PC-9 (cell line): ENCODE data around the gene GNG7. TPM values are rescaled to one million over a fixed set of nuclear protein-coding genes. Genes with fewer than 3 reads are reported as not detected.
A peak's percentile ranks its signal among the peaks of the same experiment; 100 is the strongest.

ENCODE experiments used
- BruUV-seq: library from RNA; stranded (reverse); fragments of 400-500 nt; replicated peaks from 2 replicates; lab custom pipeline; 2021; lab: Mats Ljungman, UMichigan
- CTCF ChIA-PET: fragments of 300-600 bp; sonication (Branson Sonifier 250); formaldehyde crosslinking; loops from one replicate; lab custom pipeline; 2022; ENCODE audit warnings: antibody characterized with exemption; lab: Charles Lee
- POLR2A ChIA-PET: fragments of 300-600 bp; sonication (Branson Sonifier 250); formaldehyde crosslinking; loops from one replicate; lab custom pipeline; 2022; ENCODE audit warnings: antibody characterized with exemption; ENCODE audit not compliant: unreplicated experiment; lab: Charles Lee
- DNase-seq, 2 experiments: peaks; one replicate each; pipeline versions ENCODE4 v3.0.0 to v3.0.0-alpha.2; 2015 to 2022; ENCODE audit warnings: mixed read lengths in 1 of 2
- H2AFZ ChIP-seq: fragments of 200-600 bp; sonication (generic); 2 replicates; pipeline ENCODE4 v1.8.1; 2017; ENCODE audit warnings: antibody characterized with exemption
- H3F3A ChIP-seq: fragments of 200-600 bp; sonication (generic); 2 replicates; pipeline ENCODE4 v1.8.1; 2017; ENCODE audit warnings: antibody characterized with exemption, mild to moderate bottlenecking, low read depth; ENCODE audit not compliant: insufficient read depth
- H3K27ac ChIP-seq: fragments of 200-600 bp; sonication (generic); 2 replicates; pipeline ENCODE4 v1.6.1; 2016; ENCODE audit warnings: mixed run types
- H3K27me3 ChIP-seq: fragments of 200-600 bp; sonication (generic); 2 replicates; pipeline ENCODE4 v1.6.1; 2016; ENCODE audit warnings: low read depth, mixed run types; ENCODE audit not compliant: insufficient read depth
- H3K36me3 ChIP-seq: fragments of 200-600 bp; sonication (generic); 2 replicates; pipeline ENCODE4 v1.6.1; 2016; ENCODE audit warnings: low read depth, mixed run types
- H3K4me1 ChIP-seq: fragments of 200-600 bp; sonication (generic); replicated peaks from 2 replicates; pipeline ENCODE4 v1.6.1; 2016; ENCODE audit warnings: mixed run types; ENCODE audit not compliant: insufficient read depth
- H3K4me2 ChIP-seq: fragments of 200-600 bp; sonication (generic); 2 replicates; pipeline ENCODE4 v1.6.1; 2017; ENCODE audit warnings: mixed run types
- H3K4me3 ChIP-seq: fragments of 200-600 bp; sonication (generic); 2 replicates; pipeline ENCODE4 v1.6.1; 2016; ENCODE audit warnings: mixed run types
- H3K79me2 ChIP-seq: fragments of 200-600 bp; sonication (generic); 2 replicates; pipeline ENCODE4 v1.6.1; 2017; ENCODE audit warnings: low read depth, mixed run types
- H3K9me2 ChIP-seq: fragments of 200-600 bp; sonication (generic); 2 replicates; pipeline ENCODE4 v1.8.1; 2017; ENCODE audit warnings: mild to moderate bottlenecking; ENCODE audit not compliant: insufficient read depth
- H3K9me3 ChIP-seq: fragments of 200-600 bp; sonication (generic); 2 replicates; pipeline ENCODE4 v1.8.1; 2016; ENCODE audit warnings: low read depth; ENCODE audit not compliant: insufficient read depth
- H4K20me1 ChIP-seq: fragments of 200-600 bp; sonication (generic); 2 replicates; pipeline ENCODE4 v1.8.1; 2017; ENCODE audit not compliant: insufficient read depth
- CTCF ChIP-seq: fragments of 200-600 bp; sonication (generic); conservative IDR thresholded peaks from 2 replicates; pipeline ENCODE4 v1.6.1; 2017; ENCODE audit warnings: mixed run types, antibody characterized with exemption, mild to moderate bottlenecking, moderate library complexity
- EZH2 ChIP-seq: fragments of 200-600 bp; sonication (generic); IDR thresholded peaks from 2 replicates; pipeline ENCODE4 v1.8.0; 2017; ENCODE audit warnings: antibody characterized with exemption, low read depth
- intact Hi-C: fragments of 100-400 bp; cut with micrococcal nuclease; formaldehyde crosslinking; loops from one replicate; pipeline ENCODE4 v1.10.0; 2022; ENCODE audit not compliant: unreplicated experiment
- total RNA-seq: library from RNA; stranded (reverse); gene quantifications from 2 replicates; pipeline ENCODE4 v1.2.3, GENCODE V29; 2021

The GNG7 gene
- total RNA-seq, 1 experiment from 2014 or later = 2.8 TPM

DNA sequence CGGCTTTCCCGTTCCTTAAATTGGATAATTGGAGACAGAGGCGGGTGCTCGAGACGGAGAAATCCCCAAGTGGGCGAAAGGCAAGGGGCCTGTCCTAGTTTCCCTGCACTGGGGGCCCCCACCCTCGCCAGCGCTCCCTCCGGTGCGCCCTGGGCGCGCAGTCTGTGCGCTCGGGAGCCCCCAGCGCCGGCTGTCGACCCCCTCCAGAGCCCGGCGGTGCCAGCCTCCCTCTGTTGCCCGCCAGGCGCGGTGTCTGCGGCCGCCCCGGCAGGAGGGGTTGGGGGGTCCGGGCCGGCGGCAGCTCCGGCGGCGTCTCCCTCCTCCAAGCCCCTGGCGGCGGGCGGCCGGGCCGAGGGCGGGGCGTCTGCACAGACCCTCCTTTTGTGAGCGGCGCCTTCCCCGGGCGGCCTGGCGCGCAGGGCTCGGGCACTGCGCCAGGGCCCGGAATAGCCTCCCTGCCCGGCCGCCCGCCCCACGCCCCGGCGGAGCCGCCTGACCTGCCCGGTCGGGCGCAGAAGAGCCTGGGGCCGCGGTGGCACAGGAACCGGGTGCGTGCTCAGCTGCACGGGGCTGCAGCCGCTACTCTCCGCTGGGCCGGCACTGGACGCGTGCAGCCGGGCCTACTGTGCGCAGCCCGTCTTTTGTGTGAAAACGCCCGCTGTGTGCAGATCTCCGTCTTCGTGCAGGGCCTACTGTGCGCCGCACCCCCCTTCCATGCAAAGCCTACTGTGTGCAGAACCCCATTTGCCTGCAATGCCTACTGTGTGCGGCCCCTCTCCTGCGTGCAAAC, 213.4 kb downstream of the GNG7 start:
- no peak overlapping the region; the same call in 1 of the 2 replicates for H3K4me2 ChIP-seq
- peaks cover 24% of the 10 kb centered on the region; the same call in 1 of the 2 replicates for H3F3A ChIP-seq
- CTCF ChIA-PET = interaction anchor here (0.6 kb wide), 1 partner anchor 25 kb away, joined by 4 read pairs; no protein-coding TSS in a partner anchor
- no TSS peak for BruUV-seq
- intact Hi-C loops = no loop called here
- no peaks in the 10 kb centered on the region for H4K20me1 ChIP-seq
- H2AFZ ChIP-seq = no peak overlapping the region
- peaks cover 18% of the 10 kb centered on the region for H3K4me1 ChIP-seq
- no peak overlapping the region for H3K27ac ChIP-seq
- TF ChIP-seq CTCF (no peak), EZH2 (no peak)
- no peaks in the 10 kb centered on the region for H3K36me3 ChIP-seq
- H3K27me3 ChIP-seq = no peaks in the 10 kb centered on the region
- H3K9me2 ChIP-seq = no peaks in the 10 kb centered on the region
- H3K4me3 ChIP-seq = no peak overlapping the region
- H3K9me3 ChIP-seq = no peaks in the 10 kb centered on the region
- POLR2A ChIA-PET = interaction anchor here (0.7 kb wide), 1 partner anchor 54 kb away, joined by 3 read pairs; no protein-coding TSS in a partner anchor
- DNase-seq = peak in 1 of 2 experiments; percentile 57
- H3K79me2 ChIP-seq = no peaks in the 10 kb centered on the region

GRCh38 chr19:2488405-2488941, 214.0 kb downstream of the GNG7 start:
- Histone ChIP-seq H3K4me1 (peaks cover 22% of the 10 kb centered on the region), H3K4me2 (no peak overlapping the region), H3K9me2 (no peaks in the 10 kb centered on the region), H3K27me3 (no peaks in the 10 kb centered on the region), H3K4me3 (no peak overlapping the region), H3F3A (peaks cover 18% of the 10 kb centered on the region; the same call in 1 of the 2 replicates), H3K36me3 (no peaks in the 10 kb centered on the region), H4K20me1 (no peaks in the 10 kb centered on the region), H3K27ac (no peak overlapping the region), H2AFZ (no peak overlapping the region), H3K79me2 (no peaks in the 10 kb centered on the region), H3K9me3 (no peaks in the 10 kb centered on the region)
- BruUV-seq = no TSS peak
- no peak for DNase-seq
- POLR2A ChIA-PET = interaction anchor here (0.7 kb wide), 1 partner anchor 90 kb away, joined by 3 read pairs; no protein-coding TSS in a partner anchor
- TF ChIP-seq CTCF (no peak), EZH2 (no peak)
- CTCF ChIA-PET = no interaction called here
- intact Hi-C loops = no loop called here

GRCh38 chr19:2487842-2488241, 214.7 kb downstream of the GNG7 start:
- no peak overlapping the region for H2AFZ ChIP-seq
- H4K20me1 ChIP-seq = no peaks in the 10 kb centered on the region
- H3K27ac ChIP-seq = no peak overlapping the region
- no TSS peak for BruUV-seq
- no peaks in the 10 kb centered on the region for H3K79me2 ChIP-seq
- intact Hi-C loops = no loop called here
- DNase-seq = no peak
- POLR2A ChIA-PET = interaction anchor here (0.7 kb wide), 1 partner anchor 91 kb away, joined by 3 read pairs; no protein-coding TSS in a partner anchor
- no peaks in the 10 kb centered on the region for H3K9me2 ChIP-seq
- CTCF ChIA-PET = no interaction called here
- H3K4me3 ChIP-seq = no peak overlapping the region
- H3K27me3 ChIP-seq = no peaks in the 10 kb centered on the region
- no peak overlapping the region for H3K4me2 ChIP-seq
- no peaks in the 10 kb centered on the region for H3K9me3 ChIP-seq
- H3F3A ChIP-seq = peaks cover 17% of the 10 kb centered on the region; the same call in 1 of the 2 replicates
- TF ChIP-seq CTCF = no peak
- TF ChIP-seq EZH2 = no peak
- H3K36me3 ChIP-seq = no peaks in the 10 kb centered on the region
- H3K4me1 ChIP-seq = peaks cover 22% of the 10 kb centered on the region
